HL-60 (cell line): ENCODE measurements around the gene KCNMA1.

Source experiments
- DNase-seq, 2 experiments: peaks; one replicate each; pipeline ENCODE4 v3.0.0-alpha.2; 2010 to 2020; ENCODE audit warnings: low read depth in 1 of 2, low spot score in 1 of 2
- H3K27ac ChIP-seq: fragments of 250-450 bp; sonication (Bioruptor Pico); replicated peaks from 2 replicates; pipeline ENCODE4 v1.5.1; 2020; ENCODE audit warnings: mild to moderate bottlenecking, moderate library complexity
- H3K27me3 ChIP-seq: fragments of 250-450 bp; sonication (Bioruptor Pico); 2 replicates; pipeline ENCODE4 v1.5.1; 2021; ENCODE audit warnings: mild to moderate bottlenecking, moderate library complexity; ENCODE audit not compliant: insufficient read depth, poor library complexity, severe bottlenecking
- H3K4me3 ChIP-seq: replicated peaks from 2 replicates; pipeline ENCODE4 v1.5.1; 2011; ENCODE audit warnings: mild to moderate bottlenecking, control low read depth, low read length; ENCODE audit not compliant: insufficient read depth
- GABPA ChIP-seq: IDR thresholded peaks from 2 replicates; pipeline ENCODE4 v1.6.1; 2012; ENCODE audit warnings: low read depth
- POLR2AphosphoS5 ChIP-seq: IDR thresholded peaks from 2 replicates; pipeline ENCODE4 v1.6.1; 2012; ENCODE audit warnings: low read depth
- SPI1 ChIP-seq: IDR thresholded peaks from 2 replicates; pipeline ENCODE4 v1.6.1; 2012; ENCODE audit warnings: low read depth, mild to moderate bottlenecking, borderline replicate concordance
- TF ChIP-seq, protein P1 (sequence below): IDR thresholded peaks from one replicate; pipeline ENCODE4 v1.5.1; 2011; ENCODE audit warnings: low read length, control low read depth, inconsistent platforms; ENCODE audit not compliant: insufficient read depth
- TF ChIP-seq, protein P2 (sequence below): IDR thresholded peaks from 2 replicates; pipeline ENCODE4 v1.6.1; 2012; ENCODE audit warnings: low read depth; ENCODE audit not compliant: insufficient replicate concordance

Gene KCNMA1

DNA sequence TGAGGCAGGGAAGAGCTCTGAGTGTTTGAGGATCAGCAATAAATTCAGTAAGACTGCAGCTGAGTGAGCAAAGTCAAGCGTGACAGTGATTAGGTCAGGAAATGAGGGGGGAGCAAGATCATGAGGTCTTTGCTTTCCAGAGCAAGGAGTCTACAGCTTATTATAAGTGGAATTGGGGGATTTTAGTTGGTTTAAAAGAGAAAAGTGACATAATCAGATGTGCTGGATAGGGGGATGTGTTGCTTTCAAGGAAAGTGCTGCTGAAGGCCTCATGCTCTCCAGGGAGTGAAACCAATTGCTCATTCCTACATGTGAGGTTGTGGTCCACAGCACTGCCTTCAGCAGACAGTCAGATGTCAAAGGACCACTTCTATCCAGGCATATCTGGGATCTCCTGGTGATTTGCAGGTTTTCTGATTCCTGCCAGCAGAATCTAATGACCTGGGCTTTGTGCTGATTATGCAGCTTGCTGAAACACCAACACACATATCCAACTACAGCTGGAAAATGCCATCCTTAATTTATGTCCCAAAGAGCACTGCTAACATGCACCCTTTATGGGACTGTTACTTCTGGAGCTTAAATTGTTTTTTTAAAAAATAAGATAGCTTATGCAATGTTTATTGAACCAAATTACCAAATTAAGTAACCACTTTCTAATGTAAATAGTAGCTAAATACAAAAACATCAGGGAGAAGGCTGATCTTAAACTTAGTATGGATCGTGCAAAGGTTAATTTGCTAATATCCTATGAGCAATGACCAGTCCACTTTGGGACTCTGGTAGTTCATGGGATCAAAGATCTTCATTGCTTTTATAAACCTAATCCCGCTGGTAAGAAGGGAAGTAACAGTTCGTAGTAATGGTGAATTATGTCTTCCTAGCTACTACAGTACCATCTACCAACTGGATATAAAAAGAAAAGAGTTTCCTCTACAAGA, 607.6 kb downstream of the KCNMA1 start:
- TF ChIP-seq, protein P1, sequence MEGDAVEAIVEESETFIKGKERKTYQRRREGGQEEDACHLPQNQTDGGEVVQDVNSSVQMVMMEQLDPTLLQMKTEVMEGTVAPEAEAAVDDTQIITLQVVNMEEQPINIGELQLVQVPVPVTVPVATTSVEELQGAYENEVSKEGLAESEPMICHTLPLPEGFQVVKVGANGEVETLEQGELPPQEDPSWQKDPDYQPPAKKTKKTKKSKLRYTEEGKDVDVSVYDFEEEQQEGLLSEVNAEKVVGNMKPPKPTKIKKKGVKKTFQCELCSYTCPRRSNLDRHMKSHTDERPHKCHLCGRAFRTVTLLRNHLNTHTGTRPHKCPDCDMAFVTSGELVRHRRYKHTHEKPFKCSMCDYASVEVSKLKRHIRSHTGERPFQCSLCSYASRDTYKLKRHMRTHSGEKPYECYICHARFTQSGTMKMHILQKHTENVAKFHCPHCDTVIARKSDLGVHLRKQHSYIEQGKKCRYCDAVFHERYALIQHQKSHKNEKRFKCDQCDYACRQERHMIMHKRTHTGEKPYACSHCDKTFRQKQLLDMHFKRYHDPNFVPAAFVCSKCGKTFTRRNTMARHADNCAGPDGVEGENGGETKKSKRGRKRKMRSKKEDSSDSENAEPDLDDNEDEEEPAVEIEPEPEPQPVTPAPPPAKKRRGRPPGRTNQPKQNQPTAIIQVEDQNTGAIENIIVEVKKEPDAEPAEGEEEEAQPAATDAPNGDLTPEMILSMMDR, result no peak
- TF ChIP-seq GABPA, result no peak
- TF ChIP-seq, protein P2, sequence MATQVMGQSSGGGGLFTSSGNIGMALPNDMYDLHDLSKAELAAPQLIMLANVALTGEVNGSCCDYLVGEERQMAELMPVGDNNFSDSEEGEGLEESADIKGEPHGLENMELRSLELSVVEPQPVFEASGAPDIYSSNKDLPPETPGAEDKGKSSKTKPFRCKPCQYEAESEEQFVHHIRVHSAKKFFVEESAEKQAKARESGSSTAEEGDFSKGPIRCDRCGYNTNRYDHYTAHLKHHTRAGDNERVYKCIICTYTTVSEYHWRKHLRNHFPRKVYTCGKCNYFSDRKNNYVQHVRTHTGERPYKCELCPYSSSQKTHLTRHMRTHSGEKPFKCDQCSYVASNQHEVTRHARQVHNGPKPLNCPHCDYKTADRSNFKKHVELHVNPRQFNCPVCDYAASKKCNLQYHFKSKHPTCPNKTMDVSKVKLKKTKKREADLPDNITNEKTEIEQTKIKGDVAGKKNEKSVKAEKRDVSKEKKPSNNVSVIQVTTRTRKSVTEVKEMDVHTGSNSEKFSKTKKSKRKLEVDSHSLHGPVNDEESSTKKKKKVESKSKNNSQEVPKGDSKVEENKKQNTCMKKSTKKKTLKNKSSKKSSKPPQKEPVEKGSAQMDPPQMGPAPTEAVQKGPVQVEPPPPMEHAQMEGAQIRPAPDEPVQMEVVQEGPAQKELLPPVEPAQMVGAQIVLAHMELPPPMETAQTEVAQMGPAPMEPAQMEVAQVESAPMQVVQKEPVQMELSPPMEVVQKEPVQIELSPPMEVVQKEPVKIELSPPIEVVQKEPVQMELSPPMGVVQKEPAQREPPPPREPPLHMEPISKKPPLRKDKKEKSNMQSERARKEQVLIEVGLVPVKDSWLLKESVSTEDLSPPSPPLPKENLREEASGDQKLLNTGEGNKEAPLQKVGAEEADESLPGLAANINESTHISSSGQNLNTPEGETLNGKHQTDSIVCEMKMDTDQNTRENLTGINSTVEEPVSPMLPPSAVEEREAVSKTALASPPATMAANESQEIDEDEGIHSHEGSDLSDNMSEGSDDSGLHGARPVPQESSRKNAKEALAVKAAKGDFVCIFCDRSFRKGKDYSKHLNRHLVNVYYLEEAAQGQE, result no peak
- TF ChIP-seq POLR2AphosphoS5, result no peak
- TF ChIP-seq SPI1, result no peak
- Histone ChIP-seq H3K27ac (no peak overlapping the region; the same call in 1 of the 2 replicates), H3K27me3 (no peaks in the 10 kb centered on the region), H3K4me3 (no peak overlapping the region)
- DNase-seq, result no peak

DNA sequence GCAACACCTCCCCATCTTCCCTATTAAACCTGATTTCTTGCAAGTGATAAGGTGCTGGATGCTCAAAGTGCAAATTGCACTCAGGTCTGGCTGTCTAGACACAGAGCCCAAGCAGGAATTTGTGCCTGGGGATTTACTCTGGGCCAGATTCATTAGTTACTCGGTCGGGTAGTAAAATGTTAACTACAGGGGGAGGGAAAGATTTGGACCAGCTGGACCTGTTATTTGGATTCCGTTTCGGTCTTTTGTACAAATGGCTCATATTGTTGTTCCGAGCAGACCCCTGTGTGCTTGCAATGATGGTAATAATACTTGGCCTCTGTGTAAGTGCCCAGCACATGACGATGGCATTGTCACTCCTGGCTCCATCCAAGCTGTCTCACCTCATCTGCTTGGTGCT, 609.6 kb downstream of the KCNMA1 start:
- Histone ChIP-seq H3K27ac (no peak overlapping the region), H3K4me3 (no peak overlapping the region), H3K27me3 (no peaks in the 10 kb centered on the region)
- DNase-seq, result no peak
- TF ChIP-seq POLR2AphosphoS5 (no peak), SPI1 (no peak), GABPA (no peak)
- TF ChIP-seq, protein P1, result no peak
- TF ChIP-seq, protein P2, result no peak

DNA sequence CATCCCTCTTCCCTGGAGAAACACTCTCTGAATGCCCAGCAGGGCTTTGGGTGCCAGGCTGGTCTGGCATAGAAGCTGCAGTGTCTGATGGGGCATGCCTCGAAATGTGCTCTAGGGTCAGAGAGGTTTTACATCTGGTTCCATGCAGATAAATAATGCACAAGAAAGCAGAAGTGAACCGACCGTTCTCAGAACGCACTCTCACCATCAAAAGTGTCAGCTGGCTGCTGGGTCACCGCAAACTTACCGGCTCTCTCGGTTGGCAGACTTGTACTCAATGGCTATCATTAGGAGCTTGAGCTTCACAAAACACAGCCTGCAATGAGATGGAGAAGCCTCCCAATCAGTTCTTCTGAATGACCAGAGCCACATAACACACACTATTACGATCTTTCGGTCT, 610.0 kb downstream of the KCNMA1 start:
- DNase-seq, result peak in 1 of 2 experiments; percentile 81
- H3K4me3 ChIP-seq, result no peak overlapping the region
- TF ChIP-seq, protein P1, result no peak
- TF ChIP-seq GABPA (no peak), SPI1 (peak; percentile 94)
- no peaks in the 10 kb centered on the region for H3K27me3 ChIP-seq
- H3K27ac ChIP-seq, result no peak overlapping the region

- H3K27ac ChIP-seq, result no peak overlapping the region
- TF ChIP-seq, protein P2, result no peak
- TF ChIP-seq, protein P1, result no peak
- TF ChIP-seq POLR2AphosphoS5 (no peak), GABPA (no peak), SPI1 (no peak)
- H3K4me3 ChIP-seq, result no peak overlapping the region
- no peaks in the 10 kb centered on the region for H3K27me3 ChIP-seq
- DNase-seq, result no peak
Observed at GRCh38 chr10:77027141-77027540, 610.5 kb downstream of the KCNMA1 start.
